ENCODE measurements around the gene UBE2L5. TPM values are rescaled to one million over a fixed set of nuclear protein-coding genes. Genes with fewer than 3 reads are reported as not detected.
"Not testable (repeated sequence)": the region's sequence is repeated elsewhere in the genome, so short reads cannot be mapped to it uniquely, and the experiment has no call there.

The UBE2L5 gene
- total RNA-seq, 1 donor from 2014 or later, result not detected

DNA sequence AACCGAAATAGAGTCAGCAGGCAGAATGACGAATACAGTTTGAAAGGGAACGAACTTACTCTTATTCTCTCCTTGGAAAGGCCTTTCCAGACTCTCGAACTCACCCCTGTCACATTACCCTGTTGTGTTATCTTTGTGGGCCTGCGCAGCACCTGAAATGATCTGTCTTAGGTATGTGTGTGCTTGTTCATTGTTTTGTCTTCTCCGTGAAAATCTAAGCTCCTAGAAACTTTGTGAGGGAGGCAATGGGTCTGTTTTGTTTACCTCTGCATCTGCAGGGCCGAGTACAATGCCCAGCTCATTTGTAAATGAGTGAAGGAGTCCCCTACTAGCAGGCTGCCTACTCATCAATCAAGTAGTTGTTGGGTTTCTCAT, 23.8 kb downstream of the UBE2L5 start:
- peaks cover 14% of the 10 kb centered on the region for H3K4me1 Mint-ChIP-seq (ENCODE audit: unreplicated experiment)
- peaks cover 10% of the 10 kb centered on the region for H3K27me3 Mint-ChIP-seq
- peak overlapping the region; percentile 81 for H3K27ac Mint-ChIP-seq
- peak overlapping the region; percentile 83 for H3K4me3 Mint-ChIP-seq
- TF ChIP-seq, protein P1, sequence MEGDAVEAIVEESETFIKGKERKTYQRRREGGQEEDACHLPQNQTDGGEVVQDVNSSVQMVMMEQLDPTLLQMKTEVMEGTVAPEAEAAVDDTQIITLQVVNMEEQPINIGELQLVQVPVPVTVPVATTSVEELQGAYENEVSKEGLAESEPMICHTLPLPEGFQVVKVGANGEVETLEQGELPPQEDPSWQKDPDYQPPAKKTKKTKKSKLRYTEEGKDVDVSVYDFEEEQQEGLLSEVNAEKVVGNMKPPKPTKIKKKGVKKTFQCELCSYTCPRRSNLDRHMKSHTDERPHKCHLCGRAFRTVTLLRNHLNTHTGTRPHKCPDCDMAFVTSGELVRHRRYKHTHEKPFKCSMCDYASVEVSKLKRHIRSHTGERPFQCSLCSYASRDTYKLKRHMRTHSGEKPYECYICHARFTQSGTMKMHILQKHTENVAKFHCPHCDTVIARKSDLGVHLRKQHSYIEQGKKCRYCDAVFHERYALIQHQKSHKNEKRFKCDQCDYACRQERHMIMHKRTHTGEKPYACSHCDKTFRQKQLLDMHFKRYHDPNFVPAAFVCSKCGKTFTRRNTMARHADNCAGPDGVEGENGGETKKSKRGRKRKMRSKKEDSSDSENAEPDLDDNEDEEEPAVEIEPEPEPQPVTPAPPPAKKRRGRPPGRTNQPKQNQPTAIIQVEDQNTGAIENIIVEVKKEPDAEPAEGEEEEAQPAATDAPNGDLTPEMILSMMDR (conservative IDR thresholded peaks at IDR 0.05), result no peak
- H3K36me3 Mint-ChIP-seq, result peaks cover 3% of the 10 kb centered on the region
- no peaks in the 10 kb centered on the region for H3K9me3 Mint-ChIP-seq
- DNase-seq (ENCODE audit: extremely low spot score, unreplicated experiment), result no peak

DNA sequence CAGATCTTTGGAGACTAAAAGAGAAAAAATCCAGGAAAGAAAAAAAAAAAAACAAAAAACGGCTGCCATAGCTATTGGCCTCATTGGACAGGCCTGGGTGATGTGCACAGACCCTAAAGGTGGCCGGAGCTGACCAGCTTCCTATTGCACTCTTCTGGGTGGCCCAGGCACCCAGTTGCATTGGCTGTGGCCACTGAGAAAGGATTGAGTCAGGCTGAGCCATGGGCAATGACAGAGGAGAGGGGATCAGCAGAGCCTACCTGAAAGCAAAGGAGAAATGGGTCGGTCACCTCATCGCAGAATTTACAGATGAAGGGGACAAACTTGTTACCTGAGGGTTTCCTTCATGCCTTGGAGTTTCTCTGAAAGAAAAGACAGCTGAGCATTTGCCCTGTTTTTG, 26.1 kb downstream of the UBE2L5 start:
- peaks cover 10% of the 10 kb centered on the region for H3K27me3 Mint-ChIP-seq
- no peak overlapping the region for H3K27ac Mint-ChIP-seq
- H3K36me3 Mint-ChIP-seq, result no peaks in the 10 kb centered on the region
- TF ChIP-seq, protein P1 (conservative IDR thresholded peaks at IDR 0.05), result no peak
- DNase-seq (ENCODE audit: extremely low spot score, unreplicated experiment), result no peak
- H3K9me3 Mint-ChIP-seq, result no peaks in the 10 kb centered on the region
- H3K4me3 Mint-ChIP-seq, result no peak overlapping the region
- H3K4me1 Mint-ChIP-seq (ENCODE audit: unreplicated experiment), result peaks cover 10% of the 10 kb centered on the region

DNA sequence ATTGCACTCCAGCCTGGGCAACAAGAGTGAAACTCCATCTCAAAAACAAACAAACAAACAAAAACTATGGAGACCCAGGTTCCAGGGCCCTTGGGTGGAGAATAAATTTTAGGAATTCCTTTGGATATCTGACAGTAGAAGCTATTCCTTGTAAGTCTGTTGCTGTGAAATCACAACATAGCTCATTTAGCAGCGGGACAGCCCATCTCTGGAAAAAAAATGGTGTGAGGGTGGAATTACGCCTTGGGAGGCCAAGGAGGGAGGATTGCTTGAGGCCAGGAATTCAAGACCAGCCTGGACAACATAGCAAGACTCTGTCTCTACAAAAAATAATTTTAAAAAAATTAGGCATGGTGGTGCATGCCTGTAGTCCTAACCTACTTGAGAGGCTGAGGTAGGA, 27.8 kb downstream of the UBE2L5 start:
- Mint-ChIP-seq H3K9me3 (no peaks in the 10 kb centered on the region), H3K27me3 (peaks cover 10% of the 10 kb centered on the region), H3K36me3 (no peaks in the 10 kb centered on the region), H3K4me3 (no peak overlapping the region), H3K27ac (no peak overlapping the region), H3K4me1 (ENCODE audit: unreplicated experiment) (peaks cover 10% of the 10 kb centered on the region)
- DNase-seq (ENCODE audit: extremely low spot score, unreplicated experiment), result no peak
- TF ChIP-seq, protein P1 (conservative IDR thresholded peaks at IDR 0.05), result no peak

DNA sequence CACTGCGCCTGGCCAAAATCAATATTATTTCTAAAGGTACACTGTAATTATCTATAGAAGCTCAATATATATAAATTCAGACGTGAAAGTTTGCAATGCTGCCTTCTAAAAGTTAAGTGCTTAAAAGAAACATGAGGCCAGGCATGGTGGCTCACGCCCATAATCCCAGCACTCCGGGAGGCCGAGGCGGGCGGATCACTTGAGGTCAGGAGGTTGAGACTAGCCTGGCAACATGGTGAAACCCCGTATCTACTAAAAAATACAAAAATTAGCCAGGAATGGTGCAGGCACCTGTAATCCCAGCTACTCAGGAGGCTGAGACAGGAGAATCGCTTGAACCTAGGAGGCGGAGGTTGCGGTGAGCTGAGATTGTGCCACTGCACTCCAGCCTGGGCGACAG, 29.2 kb downstream of the UBE2L5 start:
- H3K4me3 Mint-ChIP-seq; H3K27me3 Mint-ChIP-seq; H3K36me3 Mint-ChIP-seq; H3K9me3 Mint-ChIP-seq; H3K4me1 Mint-ChIP-seq (ENCODE audit: unreplicated experiment); DNase-seq (ENCODE audit: extremely low spot score, unreplicated experiment); H3K27ac Mint-ChIP-seq: not testable (repeated sequence)

DNA sequence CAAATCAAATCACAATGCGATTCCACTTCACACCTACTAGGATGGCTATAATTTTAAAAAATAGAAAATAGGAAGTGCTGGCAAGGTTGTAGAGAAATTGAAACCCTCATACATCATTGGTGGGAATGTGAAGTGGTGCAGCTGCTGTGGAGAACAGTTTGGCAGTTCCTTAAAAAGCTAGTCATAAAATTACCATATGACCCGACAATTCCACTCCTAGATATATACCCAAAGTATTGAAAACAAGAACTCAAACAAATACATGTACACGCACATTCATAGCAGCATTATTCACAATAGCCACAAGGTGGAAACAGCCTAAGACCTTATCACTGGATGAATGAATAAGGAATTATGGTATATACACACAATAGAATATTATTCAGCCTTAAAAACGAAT, 31.4 kb downstream of the UBE2L5 start:
- peaks cover under 1% of the 10 kb centered on the region for H3K36me3 Mint-ChIP-seq
- no peaks in the 10 kb centered on the region for H3K27me3 Mint-ChIP-seq
- no peak overlapping the region for H3K4me3 Mint-ChIP-seq
- H3K4me1 Mint-ChIP-seq (ENCODE audit: unreplicated experiment), result no peaks in the 10 kb centered on the region
- H3K27ac Mint-ChIP-seq, result no peak overlapping the region
- no peak for DNase-seq (ENCODE audit: extremely low spot score, unreplicated experiment)
- TF ChIP-seq, protein P1 (conservative IDR thresholded peaks at IDR 0.05), result peak; percentile 47
- H3K9me3 Mint-ChIP-seq, result no peaks in the 10 kb centered on the region

DNA sequence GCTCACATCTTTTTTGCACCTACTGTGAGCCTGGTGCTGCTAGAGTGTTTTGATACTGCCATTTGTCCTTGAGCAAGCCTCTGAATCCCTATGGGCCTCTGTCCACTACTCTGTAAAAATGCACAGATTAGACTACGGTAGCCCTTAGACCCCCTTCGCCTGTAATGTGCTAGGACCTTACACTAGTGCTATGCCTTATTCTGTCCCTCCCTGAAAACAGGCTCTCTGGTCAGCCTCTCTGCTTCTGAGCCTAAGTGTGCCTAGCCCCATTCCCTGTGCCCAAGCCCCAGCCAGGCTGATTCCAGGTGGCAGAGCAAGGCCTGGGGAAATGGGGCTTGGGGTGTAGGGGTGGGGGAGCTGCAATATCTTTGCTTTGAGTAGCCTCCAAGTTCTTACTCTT, 32.7 kb downstream of the UBE2L5 start:
- Mint-ChIP-seq H3K36me3 (peaks cover 7% of the 10 kb centered on the region), H3K4me1 (ENCODE audit: unreplicated experiment) (peaks cover 5% of the 10 kb centered on the region), H3K9me3 (no peaks in the 10 kb centered on the region), H3K27me3 (no peaks in the 10 kb centered on the region), H3K27ac (no peak overlapping the region), H3K4me3 (no peak overlapping the region)
- DNase-seq (ENCODE audit: extremely low spot score, unreplicated experiment), result no peak
- TF ChIP-seq, protein P1 (conservative IDR thresholded peaks at IDR 0.05), result no peak
